T-helper 17 cell (primary cell): ENCODE results near the gene SYCE1. TPM values are rescaled to one million over a fixed set of nuclear protein-coding genes. Genes with fewer than 3 reads are reported as not detected.
"Not testable (repeated sequence)": the region's sequence is repeated elsewhere in the genome, so short reads cannot be mapped to it uniquely, and the experiment has no call there.

ENCODE experiments used
- ATAC-seq: fragments of 150-1000 bp; cut with Tn5 transposase; 2 replicates; pipeline ENCODE4 v1.10.0; 2021; ENCODE audit warnings: mild to moderate bottlenecking, moderate library complexity
- DNase-seq, 3 donors: peaks; one replicate each; pipeline versions ENCODE4 v3.0.0 to v3.0.0-alpha.2; 2020 to 2021
- H3K9me3 ChIP-seq: one replicate; pipeline ENCODE4 v1.7.0; 2013; ENCODE audit warnings: low read length, mild to moderate bottlenecking; ENCODE audit not compliant: control insufficient read depth, poor library complexity, severe bottlenecking
- H3K27ac Mint-ChIP-seq: one replicate; pipeline ENCODE4 v1.8.0; 2022; ENCODE audit warnings: mild to moderate bottlenecking, moderate library complexity, mixed read lengths
- H3K27me3 Mint-ChIP-seq: one replicate; pipeline ENCODE4 v1.8.0; 2022; ENCODE audit warnings: mixed read lengths
- H3K36me3 Mint-ChIP-seq: one replicate; pipeline ENCODE4 v1.8.0; 2022; ENCODE audit warnings: low read depth, mixed read lengths
- H3K4me1 Mint-ChIP-seq: one replicate; pipeline ENCODE4 v1.8.0; 2022; ENCODE audit warnings: mild to moderate bottlenecking, mixed read lengths
- H3K4me3 Mint-ChIP-seq: one replicate; pipeline ENCODE4 v1.8.0; 2022; ENCODE audit warnings: mild to moderate bottlenecking, moderate library complexity, mixed read lengths
- total RNA-seq, 4 donors: library from RNA in 2 of 4; stranded (reverse) in 2 of 4; gene quantifications; one replicate each; pipeline ENCODE4 v1.2.3 and lab custom pipeline; 2022 to 2026

The SYCE1 gene
- total RNA-seq (under 1 TPM; 0.15 to 0.39 TPM), total RNA-seq (lab: John Stamatoyannopoulos, UW) (0.35 to 0.60 reads per million in 2 donors)

- no peak within 1 kb of the TSS for H3K4me3 Mint-ChIP-seq
- H3K27ac Mint-ChIP-seq, result no peak within 1 kb of the TSS
- H3K9me3 ChIP-seq, result no peaks in the 10 kb centered on the region
- H3K27me3 Mint-ChIP-seq, result peaks cover 15% of the 10 kb centered on the region
- no peaks in the 10 kb centered on the region for H3K36me3 Mint-ChIP-seq
- no peaks in the 10 kb centered on the region for H3K4me1 Mint-ChIP-seq
- no peak for DNase-seq
- ATAC-seq, result no peak
Measured at GRCh38 chr10:133565441-133566294, at the start of gene SYCE1. SYCE1 (minus strand) TSS chr10:133565583; CDS start chr10:133565529, 54 bp downstream.

- ATAC-seq, result no peak
- Mint-ChIP-seq H3K4me1 (no peaks in the 10 kb centered on the region), H3K27ac (no peak overlapping the region), H3K36me3 (no peaks in the 10 kb centered on the region), H3K27me3 (peaks cover 13% of the 10 kb centered on the region), H3K4me3 (no peak overlapping the region)
- no peaks in the 10 kb centered on the region for H3K9me3 ChIP-seq
- DNase-seq, result no peak
Measured at GRCh38 chr10:133614830-133615580, 49.6 kb upstream of the SYCE1 start.

- no peak for ATAC-seq
- peaks cover 8% of the 10 kb centered on the region for H3K27me3 Mint-ChIP-seq
- no peaks in the 10 kb centered on the region for H3K4me1 Mint-ChIP-seq
- H3K9me3 ChIP-seq, result no peaks in the 10 kb centered on the region
- DNase-seq, result no peak
- no peak overlapping the region for H3K27ac Mint-ChIP-seq
- no peaks in the 10 kb centered on the region for H3K36me3 Mint-ChIP-seq
- no peak overlapping the region for H3K4me3 Mint-ChIP-seq
Measured at GRCh38 chr10:133613699-133614098, 48.3 kb upstream of the SYCE1 start.

GRCh38 chr10:133611079-133611478 is 45.7 kb upstream of the SYCE1 start:
- no peak overlapping the region for H3K27ac Mint-ChIP-seq
- ATAC-seq, result no peak
- no peaks in the 10 kb centered on the region for H3K36me3 Mint-ChIP-seq
- no peaks in the 10 kb centered on the region for H3K9me3 ChIP-seq
- H3K27me3 Mint-ChIP-seq, result peaks cover 21% of the 10 kb centered on the region
- DNase-seq, result no peak
- no peak overlapping the region for H3K4me3 Mint-ChIP-seq
- no peaks in the 10 kb centered on the region for H3K4me1 Mint-ChIP-seq

GRCh38 chr10:133608855-133609254 is 43.5 kb upstream of the SYCE1 start:
- Mint-ChIP-seq H3K4me1 (no peaks in the 10 kb centered on the region), H3K27me3 (peaks cover 37% of the 10 kb centered on the region), H3K27ac (no peak overlapping the region), H3K36me3 (no peaks in the 10 kb centered on the region), H3K4me3 (no peak overlapping the region)
- no peaks in the 10 kb centered on the region for H3K9me3 ChIP-seq
- ATAC-seq (no peak), DNase-seq (no peak)

GRCh38 chr10:133603434-133603833 is 38.1 kb upstream of the SYCE1 start:
- H3K4me1 Mint-ChIP-seq, ATAC-seq, H3K4me3 Mint-ChIP-seq, H3K36me3 Mint-ChIP-seq, H3K9me3 ChIP-seq, DNase-seq, H3K27ac Mint-ChIP-seq: not testable (repeated sequence)
- peaks cover 71% of the 10 kb centered on the region for H3K27me3 Mint-ChIP-seq

- Mint-ChIP-seq H3K27ac (no peak overlapping the region), H3K36me3 (no peaks in the 10 kb centered on the region), H3K27me3 (peaks cover 82% of the 10 kb centered on the region), H3K4me3 (no peak overlapping the region), H3K4me1 (peaks cover 3% of the 10 kb centered on the region)
- no peaks in the 10 kb centered on the region for H3K9me3 ChIP-seq
- DNase-seq, result no peak
- no peak for ATAC-seq
Measured at GRCh38 chr10:133600657-133601056, 35.3 kb upstream of the SYCE1 start.

GRCh38 chr10:133599869-133600268 is 34.5 kb upstream of the SYCE1 start:
- H3K27ac Mint-ChIP-seq, DNase-seq, H3K36me3 Mint-ChIP-seq, ATAC-seq, H3K4me3 Mint-ChIP-seq, H3K4me1 Mint-ChIP-seq, H3K9me3 ChIP-seq: not testable (repeated sequence)
- H3K27me3 Mint-ChIP-seq, result peaks cover 85% of the 10 kb centered on the region

- Mint-ChIP-seq H3K36me3 (peaks cover 2% of the 10 kb centered on the region), H3K27me3 (peaks cover 47% of the 10 kb centered on the region), H3K4me3 (no peak overlapping the region), H3K27ac (no peak overlapping the region), H3K4me1 (no peaks in the 10 kb centered on the region)
- no peaks in the 10 kb centered on the region for H3K9me3 ChIP-seq
- no peak for DNase-seq
- ATAC-seq, result no peak
Measured at GRCh38 chr10:133592716-133593115, 27.3 kb upstream of the SYCE1 start.

- ATAC-seq (no peak), DNase-seq (no peak)
- peaks cover 2% of the 10 kb centered on the region for H3K36me3 Mint-ChIP-seq
- H3K9me3 ChIP-seq, result no peaks in the 10 kb centered on the region
- H3K27ac Mint-ChIP-seq, result no peak overlapping the region
- no peaks in the 10 kb centered on the region for H3K4me1 Mint-ChIP-seq
- H3K4me3 Mint-ChIP-seq, result no peak overlapping the region
- H3K27me3 Mint-ChIP-seq, result peaks cover 32% of the 10 kb centered on the region
Measured at GRCh38 chr10:133590970-133591359, 25.6 kb upstream of the SYCE1 start.

- DNase-seq (no peak), ATAC-seq (no peak)
- Mint-ChIP-seq H3K27ac (no peak overlapping the region), H3K36me3 (peaks cover 2% of the 10 kb centered on the region), H3K4me3 (no peak overlapping the region), H3K4me1 (no peaks in the 10 kb centered on the region), H3K27me3 (peaks cover 26% of the 10 kb centered on the region)
- H3K9me3 ChIP-seq, result no peaks in the 10 kb centered on the region
Measured at GRCh38 chr10:133590226-133590969, 25.0 kb upstream of the SYCE1 start.

GRCh38 chr10:133577037-133577436 is 11.7 kb upstream of the SYCE1 start:
- H3K4me3 Mint-ChIP-seq, H3K36me3 Mint-ChIP-seq, H3K4me1 Mint-ChIP-seq, H3K27ac Mint-ChIP-seq, H3K9me3 ChIP-seq, DNase-seq, ATAC-seq: not testable (repeated sequence)
- H3K27me3 Mint-ChIP-seq, result peaks cover 12% of the 10 kb centered on the region

- H3K27me3 Mint-ChIP-seq, ATAC-seq, H3K4me3 Mint-ChIP-seq, H3K4me1 Mint-ChIP-seq, H3K36me3 Mint-ChIP-seq, H3K9me3 ChIP-seq, H3K27ac Mint-ChIP-seq, DNase-seq: not testable (repeated sequence)
Measured at GRCh38 chr10:133573460-133573859, 8.1 kb upstream of the SYCE1 start.
